ENCODE measurements around the gene NCKAP5. TPM values are rescaled to one million over a fixed set of nuclear protein-coding genes. Genes with fewer than 3 reads are reported as not detected.

The NCKAP5 gene
- total RNA-seq, 3 donors from 2014 or later (not counting 1 experiment from before 2014, with no cell fraction given) = 0.12 to 0.20 TPM; not detected in 1

DNA sequence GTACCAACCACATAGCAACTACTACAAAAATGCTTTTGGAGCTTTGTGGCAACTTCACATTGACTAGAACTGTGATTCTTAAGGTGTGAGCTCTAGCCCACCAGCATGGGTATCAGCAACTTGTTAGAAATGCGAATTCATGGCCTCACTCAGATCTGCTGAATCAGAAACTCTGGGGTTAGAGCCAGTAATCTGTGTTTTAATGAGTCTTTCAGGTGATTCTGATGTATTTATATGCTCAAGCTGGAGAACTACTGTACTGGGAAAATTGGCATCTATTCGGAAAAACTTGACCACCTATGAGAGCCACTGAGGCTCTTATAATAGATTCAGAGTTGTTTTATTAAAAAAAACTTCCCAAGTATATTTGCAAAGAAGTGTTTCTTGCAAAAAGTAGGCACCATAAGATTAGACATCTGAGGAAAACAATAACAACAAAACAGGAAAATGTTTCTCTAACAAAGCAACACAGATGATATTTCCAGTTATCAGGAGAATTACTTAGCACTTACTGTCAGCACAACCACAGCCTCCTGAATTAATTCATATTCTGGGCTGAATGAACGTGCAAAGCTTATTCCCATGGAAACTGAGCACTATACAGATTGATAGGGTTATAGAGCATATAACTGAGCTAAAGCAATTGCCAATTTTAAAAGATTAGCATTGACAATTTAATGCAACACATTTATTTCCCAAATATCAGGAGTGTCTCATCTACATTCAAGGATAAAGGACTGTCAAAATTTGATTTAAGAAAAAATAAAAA lies 71.6 kb downstream of the NCKAP5 start:
- Mint-ChIP-seq H3K27me3 (ENCODE audit: low read depth in 2 of 2) (no peaks in the 10 kb centered on the region), H3K9me3 (peaks cover 4 to 6% of the 10 kb centered on the region in 2 donors), H3K27ac (no peak overlapping the region), H3K4me3 (no peak overlapping the region), H3K36me3 (no peaks in the 10 kb centered on the region), H3K4me1 (no peaks in the 10 kb centered on the region)
- ATAC-seq (no peak), DNase-seq (no peak)
- Histone ChIP-seq H3K27ac (ENCODE audit: low read length) (no peak overlapping the region), H3K4me1 (ENCODE audit: control insufficient read depth, insufficient read depth, low read length) (no peaks in the 10 kb centered on the region), H3K27me3 (ENCODE audit: control insufficient read depth, insufficient read depth, low read length) (no peaks in the 10 kb centered on the region), H3K36me3 (ENCODE audit: control insufficient read depth, insufficient read depth, low read length) (no peaks in the 10 kb centered on the region), H3K9me3 (ENCODE audit: control insufficient read depth, insufficient read depth, low read length) (no peaks in the 10 kb centered on the region), H3K4me3 (ENCODE audit: low read length) (no peak overlapping the region)
- 55% methylated on average over 3 of the region's 3 CpGs for WGBS (ENCODE audit: insufficient coverage)
- TF ChIP-seq CTCF (IDR thresholded peaks at IDR 0.05) = no peak
- intact Hi-C loops (cut with micrococcal nuclease) = no loop called here

GRCh38 chr2:133495226-133495625 lies 73.0 kb downstream of the NCKAP5 start:
- Mint-ChIP-seq H3K4me1 (no peaks in the 10 kb centered on the region), H3K27me3 (ENCODE audit: low read depth in 2 of 2) (no peaks in the 10 kb centered on the region), H3K4me3 (no peak overlapping the region), H3K27ac (no peak overlapping the region), H3K36me3 (no peaks in the 10 kb centered on the region), H3K9me3 (peaks cover 4 to 8% of the 10 kb centered on the region in 2 donors)
- no peak for ATAC-seq
- Histone ChIP-seq H3K27me3 (ENCODE audit: control insufficient read depth, insufficient read depth, low read length) (no peaks in the 10 kb centered on the region), H3K9me3 (ENCODE audit: control insufficient read depth, insufficient read depth, low read length) (no peaks in the 10 kb centered on the region), H3K36me3 (ENCODE audit: control insufficient read depth, insufficient read depth, low read length) (no peaks in the 10 kb centered on the region), H3K27ac (ENCODE audit: low read length) (no peak overlapping the region), H3K4me3 (ENCODE audit: low read length) (no peak overlapping the region), H3K4me1 (ENCODE audit: control insufficient read depth, insufficient read depth, low read length) (no peaks in the 10 kb centered on the region)
- no peak for DNase-seq
- 90% methylated on average over 4 of the region's 5 CpGs for WGBS (ENCODE audit: insufficient coverage)
- intact Hi-C loops (cut with micrococcal nuclease) = no loop called here
- TF ChIP-seq CTCF (IDR thresholded peaks at IDR 0.05) = no peak

- H3K27me3 ChIP-seq (ENCODE audit: control insufficient read depth, insufficient read depth, low read length) = no peaks in the 10 kb centered on the region
- no peak for TF ChIP-seq CTCF (IDR thresholded peaks at IDR 0.05)
- Mint-ChIP-seq H3K27ac (no peak overlapping the region), H3K27me3 (ENCODE audit: low read depth in 2 of 2) (no peaks in the 10 kb centered on the region), H3K4me3 (no peak overlapping the region), H3K36me3 (no peaks in the 10 kb centered on the region), H3K4me1 (no peaks in the 10 kb centered on the region), H3K9me3 (peaks cover 2 to 5% of the 10 kb centered on the region in 2 donors)
- no peak for DNase-seq
- 92% methylated on average over 2 of the region's 2 CpGs for WGBS (ENCODE audit: insufficient coverage)
- no peak for ATAC-seq
- no peak overlapping the region for H3K4me3 ChIP-seq (ENCODE audit: low read length)
- intact Hi-C loops (cut with micrococcal nuclease) = no loop called here
- H3K36me3 ChIP-seq (ENCODE audit: control insufficient read depth, insufficient read depth, low read length) = no peaks in the 10 kb centered on the region
- no peaks in the 10 kb centered on the region for H3K4me1 ChIP-seq (ENCODE audit: control insufficient read depth, insufficient read depth, low read length)
- H3K27ac ChIP-seq (ENCODE audit: low read length) = no peak overlapping the region
- H3K9me3 ChIP-seq (ENCODE audit: control insufficient read depth, insufficient read depth, low read length) = no peaks in the 10 kb centered on the region
These were observed 75.4 kb downstream of the NCKAP5 start for GRCh38 chr2:133492719-133493380.
